Breast epithelium (tissue), 4 donors: Measurements from ENCODE around the gene CIDEB. TPM values are rescaled to one million over a fixed set of nuclear protein-coding genes. Genes with fewer than 3 reads are reported as not detected.

Experiments
- DNase-seq, 2 donors: peaks; one replicate each; pipeline ENCODE4 v3.0.0-alpha.2; 2019; ENCODE audit warnings: low spot score in 2 of 2
- H3K27ac ChIP-seq, 2 donors: fragments of 200-600 bp; sonication (generic) in 1 of 2; one replicate each; pipeline ENCODE4 v1.5.1; 2016 to 2019; ENCODE audit warnings: mild to moderate bottlenecking in 1 of 2
- H3K27me3 ChIP-seq, 2 donors: fragments of 200-600 bp; sonication (generic) in 1 of 2; one replicate each; pipeline versions ENCODE4 v1.5.1 to v1.6.0; 2017 to 2019; ENCODE audit warnings: control low read depth in 1 of 2, mild to moderate bottlenecking in 1 of 2
- H3K36me3 ChIP-seq: fragments of 200-600 bp; one replicate; pipeline ENCODE4 v1.5.1; 2019
- H3K4me1 ChIP-seq, 2 donors: fragments of 200-600 bp; sonication (generic); one replicate each; pipeline ENCODE4 v1.5.1; 2016 to 2019; ENCODE audit warnings: control low read depth in 1 of 2
- H3K4me3 ChIP-seq, 3 donors: fragments of 200-600 bp; sonication (generic); 1 replicate in 2 of 3; 2 replicates in 1 of 3; pipeline ENCODE4 v1.5.1; 2016 to 2019; ENCODE audit warnings: mild to moderate bottlenecking in 3 of 3, moderate library complexity in 2 of 3
- H3K9me3 ChIP-seq, 2 donors: fragments of 200-600 bp; sonication (generic) in 1 of 2; one replicate each; pipeline ENCODE4 v1.5.1; 2016 to 2019; ENCODE audit warnings: control low read depth in 1 of 2
- CTCF ChIP-seq, 3 donors: fragments of 450-650 bp; IDR thresholded peaks; one replicate each; pipeline ENCODE4 v1.5.1; 2016 to 2017; ENCODE audit warnings: antibody characterized with exemption in 3 of 3, mild to moderate bottlenecking in 3 of 3, moderate library complexity in 3 of 3
- POLR2A ChIP-seq: fragments of 450-650 bp; IDR thresholded peaks from one replicate; pipeline ENCODE4 v1.6.1; 2016; ENCODE audit warnings: antibody characterized with exemption, mild to moderate bottlenecking, moderate library complexity
- POLR2AphosphoS5 ChIP-seq, 3 donors: sonication (generic); formaldehyde crosslinking; IDR thresholded peaks; one replicate each; pipeline ENCODE4 v1.6.1; 2017; ENCODE audit warnings: antibody characterized with exemption in 3 of 3
- intact Hi-C: fragments of 100-400 bp; cut with DNase I; formaldehyde crosslinking; loops from one replicate; pipeline ENCODE4 v1.15.1; 2023; ENCODE audit warnings: low total_unique reads
- total RNA-seq, 3 donors: library from RNA; depleted of rRNA; stranded (reverse); fragments of >200 nt; gene quantifications; one replicate each; pipeline ENCODE4 v1.1.0, GENCODE V29; 2016

The CIDEB gene
- total RNA-seq, 3 donors from 2014 or later = 8.0 to 14.4 (median 10.4) TPM

- H3K36me3 ChIP-seq = peaks cover 9% of the 10 kb centered on the region
- H3K27me3 ChIP-seq = no peaks in the 10 kb centered on the region
- no peak within 1 kb of the TSS for H3K4me3 ChIP-seq
- TF ChIP-seq CTCF (IDR thresholded peaks at IDR 0.05) = no peak
- no peak for TF ChIP-seq POLR2AphosphoS5 (IDR thresholded peaks at IDR 0.05)
- no peaks in the 10 kb centered on the region for H3K4me1 ChIP-seq
- intact Hi-C loops = no loop called here
- DNase-seq = no peak
- H3K27ac ChIP-seq = peak within 1 kb of the TSS; percentile 45 to 55
- H3K9me3 ChIP-seq = no peaks in the 10 kb centered on the region
Measured at GRCh38 chr14:24262821-24263733, 44.7 kb downstream of the CIDEB start, which contains the start of gene TGM1. TSS of gene TGM1 (minus strand) at chr14:24263177. CDS start at chr14:24262352, 825 bp downstream.

GRCh38 chr14:24261969-24262327, 45.8 kb downstream of the CIDEB start:
- Histone ChIP-seq H3K4me1 (no peaks in the 10 kb centered on the region), H3K9me3 (no peaks in the 10 kb centered on the region), H3K4me3 (no peak overlapping the region), H3K27me3 (no peaks in the 10 kb centered on the region), H3K27ac (no peak overlapping the region), H3K36me3 (peaks cover 9% of the 10 kb centered on the region)
- DNase-seq = no peak
- TF ChIP-seq POLR2A = no peak
- intact Hi-C loops = no loop called here

GRCh38 chr14:24261256-24261968, 46.4 kb downstream of the CIDEB start:
- H3K9me3 ChIP-seq = no peaks in the 10 kb centered on the region
- TF ChIP-seq POLR2A (no peak), POLR2AphosphoS5 (IDR thresholded peaks at IDR 0.05) (no peak), CTCF (IDR thresholded peaks at IDR 0.05) (no peak)
- DNase-seq = no peak
- no peaks in the 10 kb centered on the region for H3K27me3 ChIP-seq
- H3K4me1 ChIP-seq = no peaks in the 10 kb centered on the region
- intact Hi-C loops = no loop called here
- H3K4me3 ChIP-seq = no peak overlapping the region
- H3K36me3 ChIP-seq = peaks cover 4% of the 10 kb centered on the region
- H3K27ac ChIP-seq = no peak overlapping the region

- no peak for TF ChIP-seq CTCF (IDR thresholded peaks at IDR 0.05)
- TF ChIP-seq POLR2AphosphoS5 (IDR thresholded peaks at IDR 0.05) = no peak
- no peak for TF ChIP-seq POLR2A
- Histone ChIP-seq H3K4me3 (no peak overlapping the region), H3K36me3 (no peaks in the 10 kb centered on the region), H3K27ac (peak overlapping the region in 1 of 2 donors; percentile 82), H3K9me3 (no peaks in the 10 kb centered on the region), H3K27me3 (no peaks in the 10 kb centered on the region), H3K4me1 (no peaks in the 10 kb centered on the region)
- intact Hi-C loops = no loop called here
- DNase-seq = no peak
Measured at GRCh38 chr14:24260780-24261157, 47.0 kb downstream of the CIDEB start.

- intact Hi-C loops = no loop called here
- Histone ChIP-seq H3K27ac (peak overlapping the region; percentile 82 to 83), H3K27me3 (no peaks in the 10 kb centered on the region), H3K4me3 (no peak overlapping the region), H3K4me1 (no peaks in the 10 kb centered on the region), H3K9me3 (no peaks in the 10 kb centered on the region), H3K36me3 (no peaks in the 10 kb centered on the region)
- DNase-seq = peak in 1 of 2 donors; percentile 41
- TF ChIP-seq CTCF (IDR thresholded peaks at IDR 0.05) = no peak
- TF ChIP-seq POLR2A = no peak
- TF ChIP-seq POLR2AphosphoS5 (IDR thresholded peaks at IDR 0.05) = peak in 1 of 3 donors; percentile 23
Measured at GRCh38 chr14:24260026-24260779, 47.6 kb downstream of the CIDEB start.
